ENCODE data around the gene HTRA2. TPM values are rescaled to one million over a fixed set of nuclear protein-coding genes. Genes with fewer than 3 reads are reported as not detected.

HTRA2 gene
- total RNA-seq, 1 donor from 2014 or later, result 41.9 TPM

DNA sequence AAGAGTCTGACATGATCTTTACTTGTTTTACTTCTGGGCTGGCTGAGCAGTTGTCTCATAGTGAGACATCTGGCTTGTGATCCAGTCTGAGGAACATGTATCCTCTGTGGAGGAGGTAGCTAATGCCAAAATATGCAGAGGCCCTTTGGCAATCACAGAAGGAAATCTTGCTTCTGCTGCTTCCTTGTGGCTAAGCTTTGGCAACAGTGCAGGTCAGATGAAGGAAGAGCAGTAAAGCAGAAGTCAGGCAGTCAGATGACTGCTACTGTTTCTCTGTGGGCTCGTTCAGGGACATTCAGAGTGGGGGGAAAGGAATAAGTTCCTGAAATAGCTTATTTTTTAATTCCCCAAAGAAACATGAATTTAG is 47.1 kb downstream of the HTRA2 start:
- no peaks in the 10 kb centered on the region for H3K36me3 Mint-ChIP-seq (ENCODE audit: insufficient read depth)

DNA sequence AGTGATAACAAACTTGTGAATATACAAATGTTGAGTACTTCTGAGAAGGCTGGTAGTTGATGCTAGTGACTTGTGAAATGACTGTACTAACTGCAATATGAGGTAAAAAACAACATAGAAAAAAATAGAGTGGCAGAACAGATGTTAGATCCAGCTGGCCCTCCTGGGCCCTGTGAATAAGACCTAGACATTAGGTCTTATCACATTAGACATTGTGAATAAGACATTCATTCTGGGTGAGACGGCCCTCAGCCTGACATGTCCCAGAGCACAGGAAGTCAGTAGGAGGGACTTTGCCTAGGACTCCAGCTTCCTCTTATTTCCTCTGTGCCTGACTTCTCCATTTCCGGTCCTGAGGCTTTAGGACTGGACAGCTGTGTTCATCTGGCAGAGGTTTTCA is 47.7 kb downstream of the HTRA2 start:
- peaks cover 20% of the 10 kb centered on the region for H3K27me3 Mint-ChIP-seq
- no peaks in the 10 kb centered on the region for H3K9me3 Mint-ChIP-seq (ENCODE audit: low read depth)
- H3K4me1 Mint-ChIP-seq (ENCODE audit: low read depth), result no peaks in the 10 kb centered on the region
- no peak for DNase-seq (ENCODE audit: low spot score, unreplicated experiment)
- H3K4me3 Mint-ChIP-seq (ENCODE audit: low read depth), result no peak overlapping the region
- TF ChIP-seq, protein P1, sequence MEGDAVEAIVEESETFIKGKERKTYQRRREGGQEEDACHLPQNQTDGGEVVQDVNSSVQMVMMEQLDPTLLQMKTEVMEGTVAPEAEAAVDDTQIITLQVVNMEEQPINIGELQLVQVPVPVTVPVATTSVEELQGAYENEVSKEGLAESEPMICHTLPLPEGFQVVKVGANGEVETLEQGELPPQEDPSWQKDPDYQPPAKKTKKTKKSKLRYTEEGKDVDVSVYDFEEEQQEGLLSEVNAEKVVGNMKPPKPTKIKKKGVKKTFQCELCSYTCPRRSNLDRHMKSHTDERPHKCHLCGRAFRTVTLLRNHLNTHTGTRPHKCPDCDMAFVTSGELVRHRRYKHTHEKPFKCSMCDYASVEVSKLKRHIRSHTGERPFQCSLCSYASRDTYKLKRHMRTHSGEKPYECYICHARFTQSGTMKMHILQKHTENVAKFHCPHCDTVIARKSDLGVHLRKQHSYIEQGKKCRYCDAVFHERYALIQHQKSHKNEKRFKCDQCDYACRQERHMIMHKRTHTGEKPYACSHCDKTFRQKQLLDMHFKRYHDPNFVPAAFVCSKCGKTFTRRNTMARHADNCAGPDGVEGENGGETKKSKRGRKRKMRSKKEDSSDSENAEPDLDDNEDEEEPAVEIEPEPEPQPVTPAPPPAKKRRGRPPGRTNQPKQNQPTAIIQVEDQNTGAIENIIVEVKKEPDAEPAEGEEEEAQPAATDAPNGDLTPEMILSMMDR (IDR thresholded peaks at IDR 0.05; ENCODE audit: unreplicated experiment), result no peak
- H3K27ac Mint-ChIP-seq, result no peak overlapping the region
- no peaks in the 10 kb centered on the region for H3K36me3 Mint-ChIP-seq (ENCODE audit: insufficient read depth)

More for the DNA sequence above, 47.1 kb downstream of the HTRA2 start:
- TF ChIP-seq, protein P1 (IDR thresholded peaks at IDR 0.05; ENCODE audit: unreplicated experiment), result no peak
- H3K4me1 Mint-ChIP-seq (ENCODE audit: low read depth), result no peaks in the 10 kb centered on the region
- H3K27ac Mint-ChIP-seq, result no peak overlapping the region
- DNase-seq (ENCODE audit: low spot score, unreplicated experiment), result no peak
- peaks cover 20% of the 10 kb centered on the region for H3K27me3 Mint-ChIP-seq
- no peaks in the 10 kb centered on the region for H3K9me3 Mint-ChIP-seq (ENCODE audit: low read depth)
- H3K4me3 Mint-ChIP-seq (ENCODE audit: low read depth), result no peak overlapping the region

DNA sequence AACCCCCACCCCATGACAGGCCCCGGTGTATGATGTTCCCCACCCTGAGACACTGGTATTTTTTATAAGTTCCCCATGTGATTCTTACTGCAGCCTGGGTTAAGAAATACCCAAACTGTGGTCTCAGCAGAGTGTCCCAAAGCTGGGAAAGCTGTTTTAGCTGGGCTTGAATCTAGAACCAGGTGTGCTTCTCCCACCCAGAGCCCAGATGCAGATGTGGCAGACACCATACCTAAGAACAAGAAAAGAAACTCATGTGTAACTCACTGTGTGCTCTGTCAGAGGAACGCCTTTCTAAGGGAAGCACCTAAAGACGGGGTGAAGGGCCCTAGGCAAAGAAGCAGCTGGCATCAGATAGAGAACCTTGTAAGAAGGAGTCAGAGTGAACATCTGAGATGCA is 48.7 kb downstream of the HTRA2 start:
- H3K9me3 Mint-ChIP-seq (ENCODE audit: low read depth), result no peaks in the 10 kb centered on the region
- no peaks in the 10 kb centered on the region for H3K36me3 Mint-ChIP-seq (ENCODE audit: insufficient read depth)
- peaks cover 20% of the 10 kb centered on the region for H3K27me3 Mint-ChIP-seq
- H3K4me3 Mint-ChIP-seq (ENCODE audit: low read depth), result no peak overlapping the region
- TF ChIP-seq, protein P1 (IDR thresholded peaks at IDR 0.05; ENCODE audit: unreplicated experiment), result no peak
- no peak overlapping the region for H3K27ac Mint-ChIP-seq
- H3K4me1 Mint-ChIP-seq (ENCODE audit: low read depth), result no peaks in the 10 kb centered on the region
- DNase-seq (ENCODE audit: low spot score, unreplicated experiment), result no peak

DNA sequence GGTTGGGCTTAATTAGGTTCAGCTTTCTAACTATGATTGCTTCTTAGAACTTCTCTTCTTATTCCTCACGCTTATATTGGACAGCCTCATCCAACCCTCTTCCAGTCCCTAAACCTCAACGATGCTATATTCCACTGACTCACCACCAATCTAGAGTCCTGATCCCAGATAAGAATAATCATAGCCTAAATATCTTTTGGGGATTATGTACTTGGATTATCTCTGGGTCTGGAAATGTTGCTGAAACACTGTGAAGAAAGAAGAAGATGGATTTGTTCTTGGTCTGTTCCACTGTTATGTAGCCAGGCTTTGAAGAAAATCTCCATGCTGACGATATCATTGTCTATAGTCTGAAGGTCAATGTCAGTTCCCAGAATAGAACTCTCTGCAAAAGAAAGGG is 51.7 kb downstream of the HTRA2 start:
- DNase-seq (ENCODE audit: low spot score, unreplicated experiment), result no peak
- Mint-ChIP-seq H3K27me3 (peaks cover 19% of the 10 kb centered on the region), H3K4me1 (ENCODE audit: low read depth) (no peaks in the 10 kb centered on the region), H3K4me3 (ENCODE audit: low read depth) (no peak overlapping the region), H3K9me3 (ENCODE audit: low read depth) (no peaks in the 10 kb centered on the region), H3K27ac (no peak overlapping the region), H3K36me3 (ENCODE audit: insufficient read depth) (no peaks in the 10 kb centered on the region)
- TF ChIP-seq, protein P1 (IDR thresholded peaks at IDR 0.05; ENCODE audit: unreplicated experiment), result no peak

- Mint-ChIP-seq H3K4me3 (ENCODE audit: low read depth) (no peak overlapping the region), H3K4me1 (ENCODE audit: low read depth) (no peaks in the 10 kb centered on the region), H3K36me3 (ENCODE audit: insufficient read depth) (no peaks in the 10 kb centered on the region), H3K9me3 (ENCODE audit: low read depth) (no peaks in the 10 kb centered on the region), H3K27me3 (peaks cover 14% of the 10 kb centered on the region), H3K27ac (no peak overlapping the region)
- TF ChIP-seq, protein P1 (IDR thresholded peaks at IDR 0.05; ENCODE audit: unreplicated experiment), result no peak
- no peak for DNase-seq (ENCODE audit: low spot score, unreplicated experiment)
Measured at GRCh38 chr2:74582184-74582583, 52.5 kb downstream of the HTRA2 start.

Other genes starting within 250 kb of the HTRA2 start
- 4.1 and 5.9 TPM in 2 replicates for gene SLC4A5, start 186.5 kb upstream of the HTRA2 start, total RNA-seq
- gene DCTN1, start 149.6 kb upstream of the HTRA2 start, total RNA-seq, result 178 and 195 TPM in 2 replicates
- gene C2orf81, start 108.3 kb upstream of the HTRA2 start, total RNA-seq, result 11.3 and 13.4 TPM in 2 replicates
- 28.1 and 30.2 TPM in 2 replicates for gene WDR54, start 108.2 kb upstream of the HTRA2 start, total RNA-seq
- gene RTKN, start 88.0 kb upstream of the HTRA2 start, total RNA-seq, result 121 and 129 TPM in 2 replicates
- gene INO80B, start 74.8 kb upstream of the HTRA2 start, total RNA-seq, result 46.8 and 51.0 TPM in 2 replicates
- gene WBP1, start 71.5 kb upstream of the HTRA2 start, total RNA-seq, result 127 and 140 TPM in 2 replicates
- gene MOGS, start 64.6 kb upstream of the HTRA2 start, total RNA-seq, result 67.9 and 71.5 TPM in 2 replicates
- gene MRPL53, start 57.3 kb upstream of the HTRA2 start, total RNA-seq, result 61.3 and 64.1 TPM in 2 replicates
- gene CCDC142, start 46.9 kb upstream of the HTRA2 start, total RNA-seq, result 39.9 and 42.0 TPM in 2 replicates
- 32.2 and 34.8 TPM in 2 replicates for gene TTC31, start 46.9 kb upstream of the HTRA2 start, total RNA-seq
- 7.3 and 9.3 TPM in 2 replicates for gene LBX2, start 30.3 kb upstream of the HTRA2 start, total RNA-seq
- 23.3 and 24.4 TPM in 2 replicates for gene PCGF1, start 22.2 kb upstream of the HTRA2 start, total RNA-seq
- 0.33 TPM in 1 of 2 replicates, not detected in the other for gene TLX2, start 15.5 kb upstream of the HTRA2 start, total RNA-seq
- gene DQX1, start 3.7 kb upstream of the HTRA2 start, total RNA-seq, result 1.5 and 1.7 TPM in 2 replicates
- 110 and 115 TPM in 2 replicates for gene AUP1, start 227 bp upstream of the HTRA2 start, total RNA-seq
- 23.4 and 24.2 TPM in 2 replicates for gene LOXL3, start 24.0 kb downstream of the HTRA2 start, total RNA-seq
- gene DOK1, start 24.8 kb downstream of the HTRA2 start, total RNA-seq, result 18.5 and 20.9 TPM in 2 replicates
- gene M1AP, start 118.4 kb downstream of the HTRA2 start, total RNA-seq, result 2.5 and 2.6 TPM in 2 replicates
- 11.5 and 13.4 TPM in 2 replicates for gene SEMA4F, start 124.3 kb downstream of the HTRA2 start, total RNA-seq